NCI-H146 treated with DMSO at 0.1 percent for 48 hours (cell line): ENCODE results near the gene MEA1.
"Not testable (repeated sequence)": the region's sequence is repeated elsewhere in the genome, so short reads cannot be mapped to it uniquely, and the experiment has no call there.

ENCODE experiments used
- DNase-seq: peaks from one replicate; lab custom pipeline; 2025; ENCODE audit not compliant: unreplicated experiment; lab: John Stamatoyannopoulos, UW

Gene MEA1

DNA sequence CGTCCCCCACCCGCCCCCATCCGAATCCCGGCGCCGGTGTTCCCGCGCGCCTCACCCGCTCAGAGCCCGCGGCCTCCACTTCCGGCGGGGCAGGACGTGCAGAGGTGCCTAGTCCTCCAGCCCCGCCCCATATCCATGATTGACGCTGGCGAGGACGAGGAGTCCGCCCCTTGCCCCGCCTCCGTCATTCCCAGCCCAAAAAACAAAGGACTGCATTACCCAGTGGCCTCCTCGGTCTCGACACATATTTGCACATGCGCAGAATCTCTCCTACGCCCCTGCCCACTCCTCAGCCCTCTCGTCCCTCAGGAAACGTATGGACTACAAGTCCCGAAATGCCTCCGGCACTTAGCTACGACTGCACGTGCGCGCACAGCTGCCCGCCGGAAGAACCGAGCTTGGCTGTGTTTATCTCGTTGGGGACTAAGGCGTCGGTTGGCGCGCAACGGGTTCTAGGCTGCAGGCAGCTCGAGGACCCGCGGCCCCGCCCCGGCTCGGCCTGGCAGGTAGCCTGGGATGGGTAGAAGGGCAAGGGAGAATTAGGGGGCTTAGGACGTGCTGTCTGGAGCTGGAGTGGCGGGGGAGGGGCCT is at the start of gene MEA1, which contains the start of gene KLHDC3:
TSS of gene MEA1 (minus strand) at position 104 of the 591 bp plus-strand sequence. CDS start 133 bp downstream, outside the sequence.
TSS of gene KLHDC3 (plus strand) at position 407 of the 591 bp plus-strand sequence. CDS start 2,944 bp downstream, outside the sequence.
- DNase-seq, result peak; percentile 100

GRCh38 chr6:43062818-43063217 is 49.1 kb upstream of the MEA1 start:
- no peak for DNase-seq

- no peak for DNase-seq
These were observed 48.1 kb upstream of the MEA1 start for GRCh38 chr6:43061861-43062260.

- DNase-seq, result no peak
These were observed 47.2 kb upstream of the MEA1 start for GRCh38 chr6:43060755-43061633.

DNA sequence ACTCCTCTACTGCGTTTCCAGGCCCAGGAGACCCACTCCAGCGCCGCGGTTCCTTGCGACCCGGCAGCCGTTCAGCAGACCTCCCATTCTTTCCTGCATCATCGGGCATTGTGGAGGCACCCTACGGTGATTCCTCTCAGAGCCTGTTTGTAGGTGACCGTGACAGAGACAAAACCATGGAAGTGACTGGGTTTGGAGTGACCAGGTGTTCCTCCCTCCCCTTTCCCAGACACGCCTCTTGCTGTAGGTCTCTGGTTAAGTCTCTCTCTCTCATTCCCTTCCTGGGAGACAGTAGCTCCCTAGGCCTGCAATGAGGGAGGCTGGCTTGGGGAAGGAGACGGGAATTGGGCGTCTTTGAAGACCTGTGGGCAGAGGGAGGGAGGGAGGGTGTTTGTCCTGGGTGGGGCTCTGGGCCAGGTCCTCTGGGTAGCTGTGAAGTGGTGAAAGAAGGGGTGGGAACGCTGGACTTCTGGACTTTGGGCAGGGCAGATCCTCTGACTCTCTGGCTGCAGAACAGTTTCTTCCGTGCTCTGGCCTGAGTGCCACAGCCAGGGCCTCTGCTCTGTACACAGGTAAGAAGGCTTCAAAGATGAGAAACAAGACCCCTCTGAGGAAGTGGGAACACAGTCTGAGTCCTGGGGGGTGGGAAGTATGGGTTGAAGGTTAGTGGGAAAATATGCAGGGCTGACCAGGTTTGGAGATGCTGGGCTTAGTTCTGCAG is 46.4 kb upstream of the MEA1 start:
- DNase-seq, result peak; percentile 65

- DNase-seq, result peak; percentile 100
These were observed 45.7 kb upstream of the MEA1 start, which contains the start of the genes KLC4 and MRPL2 for GRCh38 chr6:43059168-43060033. KLC4 (plus strand) TSS chr6:43059631; CDS start chr6:43061336, 1,705 bp downstream. MRPL2 (minus strand) TSS chr6:43059434; CDS start chr6:43059381, 53 bp downstream.

DNA sequence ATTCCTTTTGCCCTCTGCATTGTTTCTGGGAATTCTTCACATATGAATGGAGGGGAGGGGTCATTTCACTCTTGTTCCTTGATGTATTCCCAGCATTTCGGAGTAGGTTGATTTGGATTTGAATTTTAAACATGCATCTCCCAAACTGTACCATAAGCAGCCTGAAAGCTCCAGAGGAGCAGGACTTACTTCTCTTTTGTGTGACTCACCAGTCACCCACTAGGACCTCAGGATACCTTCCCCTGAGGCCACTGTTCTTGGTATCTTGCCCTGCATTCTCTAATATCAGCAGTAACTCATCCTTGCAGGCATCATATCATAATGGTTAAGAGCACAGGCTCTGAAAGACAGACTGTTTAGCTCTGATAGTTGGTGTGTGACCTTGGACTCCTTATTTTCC is 44.8 kb upstream of the MEA1 start:
- no peak for DNase-seq

- DNase-seq, result no peak
These were observed 42.2 kb upstream of the MEA1 start for GRCh38 chr6:43055966-43056365.

DNA sequence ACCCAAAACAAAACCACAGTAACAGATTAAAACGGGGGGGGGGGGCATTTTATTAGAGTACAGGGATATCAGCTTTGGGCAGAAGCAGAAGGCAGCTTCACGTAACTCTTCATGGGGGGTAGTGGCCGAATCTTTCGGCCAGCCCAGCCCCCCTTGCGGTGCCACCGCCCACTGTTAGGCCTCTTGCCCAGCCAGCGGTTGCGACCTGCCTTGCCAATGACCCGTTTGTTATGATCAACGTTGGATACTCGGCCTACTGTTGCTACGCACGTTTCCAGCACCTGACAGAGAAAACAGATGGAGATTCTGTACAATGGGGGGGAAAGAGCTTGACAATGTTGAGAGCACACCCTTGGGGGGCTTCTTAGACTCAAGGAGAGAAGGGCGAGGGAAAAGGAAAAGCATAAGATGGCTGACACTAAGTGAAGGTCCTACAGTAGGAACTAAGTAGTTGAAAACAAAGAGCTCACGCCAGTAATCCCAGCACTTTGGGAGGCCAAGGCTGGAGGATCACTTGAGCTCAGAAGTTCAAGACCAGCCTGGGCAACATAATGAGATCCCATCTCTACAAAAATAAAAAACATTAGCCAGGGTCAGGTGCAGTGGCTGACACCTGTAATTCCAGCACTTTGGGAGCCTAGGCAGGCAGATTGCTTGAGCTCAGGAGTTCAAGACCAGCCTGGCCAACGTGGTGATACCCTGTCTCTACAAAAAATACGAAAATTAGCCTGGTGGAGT is 40.6 kb upstream of the MEA1 start:
- no peak for DNase-seq

GRCh38 chr6:43053545-43054205 is 39.9 kb upstream of the MEA1 start, which contains the start of gene CUL7:
CUL7 (minus strand) TSS chr6:43053851; CDS start chr6:43052788, 1,063 bp downstream.
- DNase-seq, result peak; percentile 97

GRCh38 chr6:43052842-43053544 is 39.2 kb upstream of the MEA1 start:
- no peak for DNase-seq

GRCh38 chr6:43052225-43052841 is 38.6 kb upstream of the MEA1 start:
- no peak for DNase-seq

- no peak for DNase-seq
These were observed 37.2 kb upstream of the MEA1 start for GRCh38 chr6:43050981-43051380.

GRCh38 chr6:43047998-43048397 is 34.3 kb upstream of the MEA1 start:
- no peak for DNase-seq

DNA sequence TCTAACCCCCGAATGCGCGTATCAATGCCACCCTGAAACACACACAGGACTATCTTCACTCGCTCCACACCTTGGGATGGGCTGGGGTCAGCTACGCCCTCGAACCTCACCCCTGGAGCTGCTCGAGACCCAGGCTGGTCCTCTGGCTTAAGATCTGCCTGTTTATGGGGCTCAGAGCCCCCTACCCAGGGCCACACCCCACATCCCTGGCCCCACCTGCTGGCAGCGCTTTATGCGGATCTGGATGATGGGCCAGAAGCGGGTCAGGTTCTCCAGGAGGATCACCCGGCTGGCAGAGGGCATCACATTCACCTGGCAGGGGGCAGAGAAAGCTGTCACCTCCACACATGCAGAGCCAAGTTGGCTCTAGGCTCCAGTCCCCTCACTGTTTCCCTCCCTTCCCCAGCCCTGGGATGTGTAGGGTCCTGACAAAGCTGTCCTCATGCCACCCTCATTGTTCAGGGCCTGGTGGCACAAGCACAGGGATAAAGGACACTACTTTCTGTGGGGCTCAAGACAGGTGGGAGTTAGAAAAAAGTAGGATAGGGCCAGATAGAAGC is 31.7 kb upstream of the MEA1 start:
- DNase-seq, result no peak

- DNase-seq, result no peak
These were observed 29.6 kb upstream of the MEA1 start for GRCh38 chr6:43043310-43043709.

- DNase-seq, result not testable (repeated sequence)
These were observed 27.7 kb upstream of the MEA1 start for GRCh38 chr6:43041475-43041874.
